Stimulated activated effector memory CD8-positive, alpha-beta T cell treated with anti-CD3 and anti-CD28 coated beads, Interleukin-12 subunit alpha, Interleukin-12 subunit beta, amount 100 ng/mL, for 72 hours (primary cell): Measurements from ENCODE around the gene GRIK4.
"Not testable (repeated sequence)": the region's sequence is repeated elsewhere in the genome, so short reads cannot be mapped to it uniquely, and the experiment has no call there.

ENCODE experiments used
- ATAC-seq: fragments of 150-1000 bp; cut with Tn5 transposase; 2 replicates; pipeline ENCODE4 v1.10.0; 2021
- DNase-seq, 2 donors: peaks; one replicate each; pipeline ENCODE4 v3.0.0; 2021 to 2022; ENCODE audit warnings: low spot score in 2 of 2
- H3K27ac Mint-ChIP-seq: one replicate; pipeline ENCODE4 v1.8.0; 2022; ENCODE audit warnings: mild to moderate bottlenecking, mixed read lengths
- H3K36me3 Mint-ChIP-seq: one replicate; pipeline ENCODE4 v1.8.0; 2022; ENCODE audit warnings: mild to moderate bottlenecking, mixed read lengths
- H3K4me1 Mint-ChIP-seq: one replicate; pipeline ENCODE4 v1.8.0; 2022; ENCODE audit warnings: mixed read lengths
- H3K4me3 Mint-ChIP-seq: one replicate; pipeline ENCODE4 v1.8.0; 2022; ENCODE audit warnings: mild to moderate bottlenecking, mixed read lengths
- H3K9me3 Mint-ChIP-seq: one replicate; pipeline ENCODE4 v1.8.0; 2022; ENCODE audit warnings: mixed read lengths

The GRIK4 gene

GRCh38 chr11:121029813-121030445 is 518.4 kb downstream of the GRIK4 start:
- DNase-seq, result no peak
- no peak overlapping the region for H3K4me3 Mint-ChIP-seq
- no peak for ATAC-seq
- no peaks in the 10 kb centered on the region for H3K9me3 Mint-ChIP-seq
- peaks cover 18% of the 10 kb centered on the region for H3K4me1 Mint-ChIP-seq
- H3K36me3 Mint-ChIP-seq, result no peaks in the 10 kb centered on the region
- H3K27ac Mint-ChIP-seq, result no peak overlapping the region

GRCh38 chr11:121031167-121031566 is 519.6 kb downstream of the GRIK4 start:
- Mint-ChIP-seq H3K4me1 (peaks cover 19% of the 10 kb centered on the region), H3K27ac (no peak overlapping the region), H3K9me3 (no peaks in the 10 kb centered on the region), H3K4me3 (no peak overlapping the region), H3K36me3 (no peaks in the 10 kb centered on the region)
- DNase-seq, result no peak
- ATAC-seq, result no peak

- not testable (repeated sequence) for H3K36me3 Mint-ChIP-seq, H3K27ac Mint-ChIP-seq, ATAC-seq, H3K9me3 Mint-ChIP-seq, DNase-seq, H3K4me3 Mint-ChIP-seq
- peaks cover 21% of the 10 kb centered on the region for H3K4me1 Mint-ChIP-seq
These were observed 520.1 kb downstream of the GRIK4 start for GRCh38 chr11:121031648-121032047.

GRCh38 chr11:121032546-121032945 is 521.0 kb downstream of the GRIK4 start:
- peaks cover 21% of the 10 kb centered on the region for H3K4me1 Mint-ChIP-seq
- H3K9me3 Mint-ChIP-seq, result no peaks in the 10 kb centered on the region
- H3K27ac Mint-ChIP-seq, result no peak overlapping the region
- DNase-seq, result no peak
- H3K4me3 Mint-ChIP-seq, result no peak overlapping the region
- no peak for ATAC-seq
- no peaks in the 10 kb centered on the region for H3K36me3 Mint-ChIP-seq

GRCh38 chr11:121033635-121034034 is 522.1 kb downstream of the GRIK4 start:
- no peak for DNase-seq

GRCh38 chr11:121035169-121035755 is 523.7 kb downstream of the GRIK4 start:
- DNase-seq (no peak), ATAC-seq (peak; percentile 39)
- Mint-ChIP-seq H3K4me1 (peaks cover 22% of the 10 kb centered on the region), H3K9me3 (no peaks in the 10 kb centered on the region), H3K4me3 (no peak overlapping the region), H3K27ac (no peak overlapping the region), H3K36me3 (no peaks in the 10 kb centered on the region)

More at GRCh38 chr11:121033635-121034034, 522.1 kb downstream of the GRIK4 start:
- Mint-ChIP-seq H3K4me3 (no peak overlapping the region), H3K27ac (no peak overlapping the region), H3K4me1 (peaks cover 21% of the 10 kb centered on the region), H3K9me3 (no peaks in the 10 kb centered on the region), H3K36me3 (no peaks in the 10 kb centered on the region)
- no peak for ATAC-seq

- Mint-ChIP-seq H3K36me3 (no peaks in the 10 kb centered on the region), H3K4me3 (no peak overlapping the region), H3K9me3 (no peaks in the 10 kb centered on the region), H3K27ac (peak overlapping the region; percentile 74), H3K4me1 (peaks cover 19% of the 10 kb centered on the region)
- DNase-seq (no peak), ATAC-seq (peak; percentile 70)
These were observed 524.2 kb downstream of the GRIK4 start for GRCh38 chr11:121035780-121036179.

GRCh38 chr11:121037016-121037415 is 525.5 kb downstream of the GRIK4 start:
- Mint-ChIP-seq H3K27ac (no peak overlapping the region), H3K9me3 (no peaks in the 10 kb centered on the region), H3K36me3 (no peaks in the 10 kb centered on the region), H3K4me3 (no peak overlapping the region), H3K4me1 (peaks cover 19% of the 10 kb centered on the region)
- DNase-seq, result no peak
- peak; percentile 60 for ATAC-seq
